Stimulated activated CD4-positive, alpha-beta T cell treated with anti-CD3 and anti-CD28 coated beads, Interleukin-2, amount 100 ng/mL, for 4 hours (primary cell): Measurements from ENCODE around the gene TRIM9.

Source experiments
- DNase-seq: peaks from one replicate; pipeline ENCODE4 v3.0.0-alpha.2; 2020; ENCODE audit warnings: low read depth

The TRIM9 gene

DNA sequence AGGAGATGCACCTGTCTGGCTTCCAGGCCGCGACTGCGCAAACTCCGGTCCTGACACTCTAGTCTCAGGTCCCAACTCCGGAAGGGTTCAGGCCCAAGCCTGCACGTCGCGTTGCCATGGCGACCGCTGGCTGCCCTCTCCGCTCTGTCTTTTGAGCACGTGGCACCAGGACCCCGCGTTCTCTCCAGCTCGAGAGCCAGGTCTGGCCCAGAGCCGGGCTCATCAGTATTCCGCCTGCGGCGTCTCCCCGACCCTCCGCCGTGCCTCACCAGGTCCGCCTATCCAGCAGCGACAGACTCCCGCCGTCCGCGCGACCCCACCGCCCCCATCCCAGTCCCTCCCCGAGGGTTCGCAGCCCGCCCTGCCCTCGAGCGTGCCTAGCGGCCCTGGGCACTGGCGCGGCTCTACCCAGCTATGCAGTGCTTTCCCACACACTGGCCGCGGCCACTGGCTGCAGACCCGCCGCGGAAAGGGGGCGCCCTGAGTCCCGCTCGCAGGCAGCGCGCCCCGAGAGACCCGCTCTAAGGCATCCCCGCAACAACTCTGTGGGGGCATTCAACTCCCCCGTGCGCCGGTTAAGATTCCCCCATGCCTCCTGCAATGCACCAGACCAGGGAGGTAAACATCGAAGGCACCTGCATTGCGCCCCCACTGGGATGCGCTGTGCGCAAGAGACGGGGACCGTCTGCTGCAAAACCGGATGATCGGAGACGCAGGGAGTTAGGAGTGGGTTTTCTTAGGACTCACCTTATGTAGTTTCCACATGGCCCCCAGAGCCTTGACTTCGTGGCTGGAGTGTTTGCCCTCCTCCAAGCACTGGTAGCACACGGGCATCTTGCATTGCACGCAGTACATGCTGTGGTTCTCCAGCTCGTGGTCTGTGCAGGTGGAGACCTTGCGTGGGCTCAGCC lies 1.3 kb downstream of the TRIM9 start:
- peak; percentile 18 for DNase-seq

DNA sequence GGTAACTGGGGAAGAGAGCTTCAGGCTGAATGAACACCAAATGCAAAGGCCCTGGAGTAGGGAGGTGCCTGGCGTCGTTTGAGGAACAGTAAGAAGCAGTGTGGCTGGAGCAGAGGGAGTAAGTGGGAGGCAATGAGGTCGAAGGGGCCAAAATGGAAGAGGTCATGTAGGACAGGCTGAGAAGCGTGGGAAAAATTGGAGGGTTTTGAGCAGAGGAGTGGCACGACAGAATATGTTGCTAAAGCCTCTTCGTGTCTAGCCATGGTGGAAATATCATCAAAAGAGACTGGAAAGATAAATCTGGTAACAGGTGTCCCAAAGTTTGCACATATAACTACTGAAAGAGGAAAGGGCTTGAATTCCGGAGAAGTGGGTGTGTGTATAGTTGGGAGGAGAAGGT lies 1.9 kb downstream of the TRIM9 start:
- DNase-seq, result no peak

DNA sequence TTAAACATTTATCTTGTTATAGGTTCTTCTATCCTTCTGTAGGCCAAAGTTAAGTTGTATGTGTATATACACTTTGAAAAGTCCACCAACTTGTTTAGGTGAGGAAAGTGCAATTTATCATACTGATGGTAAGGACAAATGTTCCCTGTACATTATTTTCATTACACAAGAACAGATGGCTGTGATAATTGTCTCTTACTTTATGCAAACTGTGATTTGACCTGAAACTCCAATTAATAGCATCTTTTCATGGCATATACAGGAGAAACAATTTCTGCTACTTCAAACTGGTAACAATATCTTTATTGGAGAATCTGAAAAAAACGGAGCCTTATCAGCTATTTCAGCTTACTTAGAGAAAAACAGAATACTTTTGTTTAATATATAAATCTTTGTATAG lies 5.6 kb downstream of the TRIM9 start:
- DNase-seq, result no peak

- no peak for DNase-seq
Measured at GRCh38 chr14:51087031-51087441, 7.9 kb downstream of the TRIM9 start.

DNA sequence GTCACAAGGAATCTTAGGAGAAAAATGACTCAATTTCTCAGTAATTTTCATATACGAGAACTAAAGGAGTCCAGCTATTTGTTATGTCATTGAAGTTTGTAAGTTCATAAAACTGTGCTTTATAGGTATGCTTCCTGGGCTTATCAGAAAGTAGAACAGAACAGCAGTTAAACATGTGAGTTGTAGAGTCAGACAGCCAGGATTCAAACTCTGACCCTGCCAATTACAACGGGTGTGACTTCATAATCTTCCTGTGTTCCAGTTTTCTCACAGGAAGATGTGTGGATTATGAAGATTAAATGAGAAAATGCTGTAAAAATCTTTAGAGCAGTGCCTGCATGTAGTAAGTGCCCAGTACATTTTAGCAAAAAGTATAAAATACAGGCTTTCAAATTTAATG lies 8.9 kb downstream of the TRIM9 start:
- no peak for DNase-seq

GRCh38 chr14:51084962-51085361 lies 9.9 kb downstream of the TRIM9 start:
- DNase-seq, result no peak

DNA sequence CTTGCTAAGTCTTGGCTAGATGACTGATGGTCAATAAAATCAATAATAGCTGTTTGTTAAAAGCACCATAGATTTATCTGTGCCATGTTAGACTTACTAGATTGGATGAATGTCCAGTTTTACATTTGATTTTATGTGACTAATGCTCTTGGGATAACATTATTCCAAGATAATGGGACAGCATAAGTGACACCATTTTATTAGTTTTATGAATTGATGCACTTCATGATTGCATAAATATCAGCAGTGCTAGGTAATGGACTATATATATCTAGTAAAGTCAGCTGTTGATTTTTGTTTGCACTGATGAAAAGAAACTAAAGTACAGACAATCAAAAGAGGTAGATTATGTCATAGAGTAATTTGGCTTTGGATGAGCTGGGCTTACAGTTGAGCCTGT lies 10.4 kb downstream of the TRIM9 start:
- no peak for DNase-seq

DNA sequence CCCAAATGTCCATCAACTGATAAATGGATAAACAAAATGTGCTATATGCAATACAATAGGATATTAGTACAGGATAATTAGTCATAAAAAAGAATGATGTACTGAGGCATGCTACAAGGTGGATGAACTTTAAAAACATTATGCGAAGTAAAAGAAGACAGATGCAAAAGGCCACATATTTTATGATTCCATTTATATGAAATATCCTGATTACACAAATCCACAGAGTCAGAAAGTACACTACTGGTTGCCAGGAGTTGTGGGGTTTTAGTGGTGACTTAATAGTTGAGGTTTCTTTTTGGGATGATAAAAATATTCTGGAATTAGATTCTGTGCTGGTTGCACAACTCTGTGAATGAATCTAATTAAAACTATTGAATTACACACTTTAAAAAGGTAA lies 12.6 kb downstream of the TRIM9 start:
- no peak for DNase-seq

DNA sequence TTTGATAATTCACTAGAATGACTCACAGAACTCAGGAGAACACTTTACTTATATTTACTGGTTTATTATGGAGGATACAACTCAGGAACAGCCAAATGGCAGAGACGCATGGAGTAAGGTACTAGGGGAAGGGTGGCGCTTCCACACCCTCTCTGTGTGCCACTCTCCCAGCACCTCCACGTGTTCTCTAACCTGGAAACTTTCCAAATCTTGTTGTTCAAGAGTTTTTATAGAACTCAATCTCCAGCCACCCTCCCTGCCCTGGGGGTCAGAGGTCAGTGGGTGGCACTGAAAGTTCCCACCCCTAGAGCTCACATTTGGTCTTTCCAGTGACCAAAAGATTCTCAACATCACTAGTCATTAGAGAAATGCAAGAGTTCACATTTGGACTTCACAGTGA lies 13.2 kb downstream of the TRIM9 start:
- DNase-seq, result no peak

- DNase-seq, result no peak
Measured at GRCh38 chr14:51081209-51081608, 13.7 kb downstream of the TRIM9 start.

- DNase-seq, result no peak
Measured at GRCh38 chr14:51080645-51081044, 14.3 kb downstream of the TRIM9 start.

GRCh38 chr14:51079489-51079888 lies 15.4 kb downstream of the TRIM9 start:
- DNase-seq, result no peak

DNA sequence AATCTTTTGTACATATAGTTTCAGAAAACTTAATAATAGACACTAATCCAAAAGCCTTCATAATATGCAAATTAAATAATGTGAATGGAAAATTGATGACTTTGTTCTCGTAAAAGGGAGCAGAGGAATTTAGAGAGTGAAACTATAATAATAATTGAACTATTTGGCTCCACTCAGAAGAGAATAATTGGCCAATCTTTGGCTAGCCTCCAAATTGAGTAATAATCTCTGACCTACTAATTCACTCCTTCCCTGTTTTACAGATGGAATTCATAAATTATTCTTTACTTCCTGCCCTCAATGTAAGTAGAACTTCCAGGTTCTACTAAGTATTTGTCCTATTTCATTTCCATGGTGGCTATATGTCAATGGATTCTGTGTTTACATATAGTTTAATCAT lies 15.8 kb downstream of the TRIM9 start:
- DNase-seq, result no peak

DNA sequence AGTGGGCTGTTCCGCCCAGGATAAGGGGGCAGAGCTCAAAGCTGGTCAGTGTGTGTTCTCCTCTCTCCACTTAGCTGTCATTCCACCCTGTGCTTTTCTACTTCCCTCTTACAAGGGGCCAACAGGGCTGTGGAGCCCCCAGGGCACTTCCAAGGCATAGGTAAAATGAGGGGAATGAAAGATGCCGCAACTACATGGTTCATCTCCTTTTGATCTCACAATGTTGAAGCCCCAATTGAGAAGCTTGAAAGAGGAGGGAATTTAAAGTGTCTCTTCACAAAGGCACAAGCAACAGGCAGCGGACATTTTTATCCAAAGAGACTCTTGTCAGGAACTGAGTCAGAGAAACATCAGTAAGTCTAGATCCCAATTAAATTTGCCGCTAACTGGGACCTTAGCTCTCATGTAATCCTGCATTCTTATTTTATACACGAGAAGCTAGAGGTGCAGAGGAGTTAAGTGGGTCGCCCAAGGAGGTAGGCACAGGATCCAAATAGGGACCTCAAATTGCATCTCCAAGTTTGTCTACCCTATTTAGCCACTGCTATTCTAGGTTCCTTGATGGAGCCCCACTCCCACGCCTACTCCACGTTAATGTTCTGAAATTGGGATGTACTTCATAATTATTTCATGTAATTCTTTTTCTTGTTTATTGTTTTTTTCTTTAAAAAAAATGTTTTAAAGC lies 20.1 kb downstream of the TRIM9 start:
- DNase-seq, result no peak

GRCh38 chr14:51073731-51074130 lies 21.2 kb downstream of the TRIM9 start:
- DNase-seq, result no peak

- no peak for DNase-seq
Measured at GRCh38 chr14:51072976-51073375, 21.9 kb downstream of the TRIM9 start.

DNA sequence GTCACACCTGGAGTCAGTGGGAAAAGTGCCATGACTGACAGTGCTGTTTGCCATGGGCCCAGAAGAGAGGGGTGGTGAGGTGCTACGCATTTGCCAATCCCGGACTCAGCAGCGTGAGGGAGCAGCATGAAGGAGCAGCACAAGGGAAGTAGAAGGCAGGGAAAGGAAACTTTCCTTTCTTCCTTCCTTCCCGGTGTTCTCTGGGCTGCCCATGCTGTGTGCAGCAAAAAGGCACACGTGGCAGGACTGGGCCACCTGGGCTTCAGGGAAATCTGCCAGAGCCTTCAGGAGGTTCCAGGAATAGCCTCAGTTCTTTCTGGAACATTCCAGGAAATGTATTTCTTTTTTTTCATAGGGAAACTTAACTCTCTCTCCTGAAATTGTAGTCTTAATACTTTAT lies 23.0 kb downstream of the TRIM9 start:
- no peak for DNase-seq

DNA sequence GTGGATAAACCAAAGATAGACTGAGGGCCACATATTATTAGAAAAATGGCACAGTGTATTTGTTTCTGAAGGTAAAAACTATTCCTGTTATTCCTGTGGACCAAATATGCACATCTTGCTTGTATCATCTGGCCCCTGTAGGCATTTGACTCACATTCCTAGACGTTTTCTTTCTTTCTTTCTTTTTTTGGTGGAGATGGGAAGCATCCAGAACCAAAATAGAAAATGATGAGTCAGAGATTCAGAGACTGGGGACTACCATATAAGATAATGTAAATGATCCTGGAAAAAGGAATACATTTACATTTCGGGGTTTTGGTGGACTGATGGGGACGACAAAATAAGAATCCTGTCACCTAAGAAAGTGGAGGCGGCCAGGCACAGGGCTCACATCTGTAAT lies 24.2 kb downstream of the TRIM9 start:
- no peak for DNase-seq

DNA sequence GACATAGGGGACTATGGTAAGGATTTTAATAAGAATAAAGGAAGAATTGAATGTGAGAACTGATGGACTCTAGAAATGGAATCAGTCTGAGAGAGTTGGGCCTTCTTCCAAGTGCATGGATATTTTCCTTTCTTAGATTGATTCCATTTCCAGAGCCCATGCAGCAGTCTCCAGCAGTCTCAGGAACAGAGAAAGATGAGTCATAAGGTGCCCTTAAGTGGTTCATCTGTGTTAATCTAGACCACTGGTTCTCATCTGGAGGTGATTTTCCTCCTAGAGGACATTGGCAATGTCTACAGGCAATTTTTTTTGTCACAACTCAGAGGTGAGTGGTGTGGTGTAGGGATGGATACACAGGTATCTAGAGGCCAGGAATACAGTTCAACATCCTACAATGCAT lies 25.9 kb downstream of the TRIM9 start:
- no peak for DNase-seq

- no peak for DNase-seq
Measured at GRCh38 chr14:51068268-51068667, 26.6 kb downstream of the TRIM9 start.

- DNase-seq, result no peak
Measured at GRCh38 chr14:51067295-51067694, 27.6 kb downstream of the TRIM9 start.

DNA sequence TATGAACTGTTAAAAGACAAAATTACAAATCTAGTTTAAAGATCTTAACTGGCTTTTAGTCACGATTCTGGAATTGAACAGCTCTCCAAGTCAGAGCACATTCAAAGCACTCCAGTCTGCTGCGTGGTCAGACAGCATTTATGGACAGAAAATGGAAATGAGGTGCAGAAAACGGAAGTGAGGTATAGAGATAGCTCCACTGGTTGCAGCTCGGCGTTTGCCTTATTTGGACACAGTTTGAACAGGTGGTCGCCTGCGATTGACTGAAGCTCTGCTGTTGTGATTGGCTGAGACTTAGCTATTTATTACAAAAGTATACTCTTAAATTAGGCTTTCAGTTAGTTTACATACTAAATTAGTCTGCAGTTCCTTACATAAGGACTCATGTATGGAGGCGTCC lies 28.3 kb downstream of the TRIM9 start:
- DNase-seq, result no peak

DNA sequence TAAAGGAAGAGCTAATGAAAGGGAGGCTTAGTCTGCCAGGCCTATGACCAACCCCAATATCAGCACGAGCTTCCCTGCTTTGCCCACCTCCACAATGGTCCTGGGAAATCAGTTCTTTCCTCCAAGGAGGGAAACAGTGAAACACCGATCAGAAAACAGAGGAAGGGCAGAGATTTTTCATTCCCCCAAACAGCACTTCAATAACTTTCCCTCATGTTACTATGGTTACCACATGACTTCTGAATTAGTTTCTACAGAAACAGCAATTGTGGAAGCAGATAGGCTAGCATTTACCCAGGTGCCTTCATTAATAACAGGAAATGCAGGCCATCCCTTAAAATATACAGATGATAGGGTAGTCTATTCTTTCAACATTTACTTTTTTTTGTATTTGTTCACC lies 35.9 kb downstream of the TRIM9 start:
- DNase-seq, result no peak

- DNase-seq, result no peak
Measured at GRCh38 chr14:51058382-51058781, 36.5 kb downstream of the TRIM9 start.
